Lower leg skin (tissue), 3 donors: ENCODE results near the gene NFATC4.

Experiments
- POLR2A ChIP-seq, 2 donors: fragments of 450-650 bp; IDR thresholded peaks; one replicate each; pipeline ENCODE4 v1.6.1; 2016 to 2017; ENCODE audit warnings: antibody characterized with exemption in 2 of 2, mild to moderate bottlenecking in 1 of 2, moderate library complexity in 1 of 2
- TF ChIP-seq, protein P1 (sequence below), 3 donors: fragments of 450-650 bp; IDR thresholded peaks; one replicate each; pipeline ENCODE4 v1.5.1; 2016; ENCODE audit warnings: antibody characterized with exemption in 3 of 3, mild to moderate bottlenecking in 3 of 3, moderate library complexity in 2 of 3

DNA sequence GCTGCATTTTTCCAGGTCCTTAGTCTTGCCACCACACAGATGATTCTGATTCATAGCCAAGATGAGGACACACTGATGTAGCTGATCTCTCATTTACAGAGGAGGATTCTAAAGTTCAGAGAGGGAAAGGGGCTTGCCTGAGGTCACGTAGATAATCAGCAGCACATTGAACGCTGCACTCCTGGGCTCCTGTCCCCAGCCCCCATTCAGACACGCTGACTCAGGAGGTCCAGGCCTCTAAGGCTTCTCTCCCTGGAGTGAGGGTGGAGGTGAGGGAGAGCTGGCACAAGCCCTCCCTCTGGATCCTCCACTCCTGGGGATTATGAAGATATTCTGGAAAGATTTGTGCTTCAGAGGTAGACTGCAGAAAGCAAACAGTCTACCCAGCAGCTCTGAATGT lies 10.3 kb downstream of the NFATC4 start:
- TF ChIP-seq, protein P1, sequence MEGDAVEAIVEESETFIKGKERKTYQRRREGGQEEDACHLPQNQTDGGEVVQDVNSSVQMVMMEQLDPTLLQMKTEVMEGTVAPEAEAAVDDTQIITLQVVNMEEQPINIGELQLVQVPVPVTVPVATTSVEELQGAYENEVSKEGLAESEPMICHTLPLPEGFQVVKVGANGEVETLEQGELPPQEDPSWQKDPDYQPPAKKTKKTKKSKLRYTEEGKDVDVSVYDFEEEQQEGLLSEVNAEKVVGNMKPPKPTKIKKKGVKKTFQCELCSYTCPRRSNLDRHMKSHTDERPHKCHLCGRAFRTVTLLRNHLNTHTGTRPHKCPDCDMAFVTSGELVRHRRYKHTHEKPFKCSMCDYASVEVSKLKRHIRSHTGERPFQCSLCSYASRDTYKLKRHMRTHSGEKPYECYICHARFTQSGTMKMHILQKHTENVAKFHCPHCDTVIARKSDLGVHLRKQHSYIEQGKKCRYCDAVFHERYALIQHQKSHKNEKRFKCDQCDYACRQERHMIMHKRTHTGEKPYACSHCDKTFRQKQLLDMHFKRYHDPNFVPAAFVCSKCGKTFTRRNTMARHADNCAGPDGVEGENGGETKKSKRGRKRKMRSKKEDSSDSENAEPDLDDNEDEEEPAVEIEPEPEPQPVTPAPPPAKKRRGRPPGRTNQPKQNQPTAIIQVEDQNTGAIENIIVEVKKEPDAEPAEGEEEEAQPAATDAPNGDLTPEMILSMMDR (IDR thresholded peaks at IDR 0.05): no peak
- TF ChIP-seq POLR2A (IDR thresholded peaks at IDR 0.05): no peak
